Endometrial microvascular endothelial cells (primary cell): ENCODE data around the gene FHOD3. TPM values are rescaled to one million over a fixed set of nuclear protein-coding genes. Genes with fewer than 3 reads are reported as not detected.
"Not testable (repeated sequence)": the region's sequence is repeated elsewhere in the genome, so short reads cannot be mapped to it uniquely, and the experiment has no call there.

Experiments used
- in situ Hi-C: cut with HindIII; loops from 2 replicates; pipeline ENCODE4 v1.10.0; 2017; ENCODE audit warnings: low sequenced_read_pairs, low pct_unique_long_range_greater_than_20kb; ENCODE audit errors: inconsistent ontology term
- total RNA-seq: library from RNA; depleted of rRNA; stranded (reverse); fragments of >200 nt; gene quantifications from one replicate; pipeline ENCODE4 v1.2.3, GENCODE V29; 2015; ENCODE audit errors: inconsistent ontology term

FHOD3 gene
- total RNA-seq, 1 donor from 2014 or later, result 0.93 TPM

GRCh38 chr18:36752929-36753865, 455.7 kb downstream of the FHOD3 start:
- in situ Hi-C loops, result no loop called here

GRCh38 chr18:36756242-36756641, 458.7 kb downstream of the FHOD3 start:
- in situ Hi-C loops, result no loop called here

- in situ Hi-C loops, result no loop called here
Observed at GRCh38 chr18:36757081-36757480, 459.6 kb downstream of the FHOD3 start.

GRCh38 chr18:36757991-36758390, 460.5 kb downstream of the FHOD3 start:
- in situ Hi-C loops, result no loop called here

- in situ Hi-C loops, result no loop called here
Observed at GRCh38 chr18:36758623-36759022, 461.1 kb downstream of the FHOD3 start.

- in situ Hi-C loops, result no loop called here
Observed at GRCh38 chr18:36759167-36759776, 461.8 kb downstream of the FHOD3 start.

DNA sequence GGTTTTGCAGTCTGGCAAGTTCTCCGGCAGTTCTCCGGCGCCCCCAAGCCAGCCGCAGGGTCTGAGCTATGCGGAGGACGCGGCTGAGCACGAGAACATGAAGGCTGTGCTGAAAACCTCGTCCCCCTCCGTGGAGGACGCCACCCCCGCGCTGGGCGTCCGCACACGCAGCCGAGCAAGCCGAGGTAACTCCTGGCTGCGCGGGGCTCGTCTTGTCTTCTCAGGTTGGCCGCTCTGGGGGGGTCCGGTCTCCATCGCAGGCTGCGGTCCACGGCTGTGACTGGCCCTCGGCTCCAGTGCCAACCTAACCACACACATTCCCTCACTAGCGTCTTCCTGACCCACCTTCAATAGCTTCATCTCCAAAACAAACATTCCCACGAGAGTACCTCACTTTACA, 463.1 kb downstream of the FHOD3 start:
- in situ Hi-C loops, result no loop called here

DNA sequence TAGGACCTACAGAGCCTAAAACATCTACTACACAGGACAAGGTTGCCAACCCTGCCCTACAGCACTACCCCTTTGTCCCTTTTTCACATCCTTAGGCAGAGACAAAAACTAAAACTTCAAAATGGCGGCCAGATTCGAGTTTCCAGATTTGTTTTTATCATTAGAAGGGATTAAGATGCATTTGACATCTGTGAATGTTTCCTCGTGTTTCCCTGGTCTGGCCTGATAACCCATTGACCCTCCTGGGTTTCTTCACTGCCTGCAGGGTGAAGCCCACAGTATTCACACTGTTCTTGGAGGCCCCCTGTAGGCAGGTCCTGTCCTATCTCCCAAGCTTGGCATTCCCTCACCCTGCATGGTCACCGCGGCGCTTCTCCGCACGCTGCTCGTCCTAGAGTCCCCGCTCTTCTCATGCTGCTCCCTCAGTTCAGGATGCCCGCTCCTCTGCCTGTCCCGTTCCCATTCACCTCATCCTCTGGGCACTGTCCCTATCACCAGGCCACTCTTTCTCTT, 463.7 kb downstream of the FHOD3 start:
- in situ Hi-C loops, result no loop called here

DNA sequence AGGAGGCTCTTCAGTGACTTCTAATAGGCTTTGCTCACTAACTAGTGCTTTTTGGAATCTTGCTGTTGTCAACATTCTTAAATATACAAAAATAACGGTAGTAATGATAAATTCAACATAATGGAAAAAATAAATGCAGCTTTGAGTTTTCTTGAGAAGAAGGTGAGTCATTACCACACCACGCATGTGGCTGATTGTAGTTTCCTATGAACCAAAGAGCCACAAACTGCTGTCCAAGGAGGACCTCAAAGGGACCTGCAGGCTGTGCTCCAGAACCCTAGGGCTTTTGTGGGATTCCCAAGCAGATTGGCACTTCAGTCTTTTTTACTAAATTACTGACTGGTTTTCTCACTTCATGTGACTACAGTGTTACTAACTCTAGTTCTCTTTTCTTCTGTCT, 464.6 kb downstream of the FHOD3 start:
- in situ Hi-C loops, result no loop called here

GRCh38 chr18:36762965-36763364, 465.5 kb downstream of the FHOD3 start:
- in situ Hi-C loops, result not testable (repeated sequence)

- in situ Hi-C loops, result no loop called here
Observed at GRCh38 chr18:36766836-36767235, 469.3 kb downstream of the FHOD3 start.

GRCh38 chr18:36769172-36769571, 471.7 kb downstream of the FHOD3 start:
- in situ Hi-C loops, result no loop called here

GRCh38 chr18:36769611-36770314, 472.2 kb downstream of the FHOD3 start:
- in situ Hi-C loops, result no loop called here

GRCh38 chr18:36770315-36770946, 472.9 kb downstream of the FHOD3 start:
- in situ Hi-C loops, result no loop called here

- in situ Hi-C loops, result no loop called here
Observed at GRCh38 chr18:36771245-36771644, 473.7 kb downstream of the FHOD3 start.

DNA sequence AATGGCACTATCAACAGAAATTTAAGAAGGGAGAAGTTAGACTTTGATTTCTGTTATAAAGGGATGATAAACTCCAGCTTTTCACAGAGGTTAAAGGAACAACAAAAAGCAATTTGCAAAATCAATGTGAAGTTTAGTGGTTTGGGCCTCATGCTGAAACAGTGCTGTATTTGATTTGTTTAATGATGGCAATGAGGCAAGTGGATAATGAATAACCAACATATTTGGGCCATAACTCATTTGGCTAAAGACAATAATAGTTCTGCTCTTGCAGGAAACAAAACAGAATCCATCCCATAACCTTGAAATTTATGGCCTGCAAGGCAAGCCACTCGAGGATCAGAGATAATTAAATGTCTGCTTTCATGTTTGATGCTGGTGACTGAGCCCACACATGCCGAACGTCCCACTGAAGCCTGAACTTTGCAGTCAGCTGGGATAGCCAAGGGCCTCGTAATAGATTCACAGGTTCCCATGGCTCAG, 474.8 kb downstream of the FHOD3 start:
- in situ Hi-C loops, result no loop called here

DNA sequence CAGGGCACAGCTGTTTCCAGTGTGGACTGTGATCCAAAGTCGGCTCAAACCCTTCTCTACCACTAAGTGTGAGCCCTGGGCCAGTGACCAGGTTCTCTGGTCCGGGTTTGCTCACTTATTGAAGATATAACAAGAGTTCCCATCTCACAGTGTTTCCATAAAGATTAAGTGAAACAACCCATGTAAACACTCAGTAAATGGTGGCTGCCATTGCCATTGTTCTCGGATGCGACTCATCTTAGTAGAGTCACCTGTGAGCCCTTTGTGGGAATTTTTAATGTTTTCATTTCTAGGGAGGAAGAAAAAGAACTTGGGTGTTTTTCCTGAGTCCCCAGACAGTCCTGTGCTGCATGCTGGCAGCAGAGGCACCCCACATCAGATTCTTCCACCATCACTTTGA, 477.9 kb downstream of the FHOD3 start:
- in situ Hi-C loops, result no loop called here

GRCh38 chr18:36776650-36777049, 479.1 kb downstream of the FHOD3 start:
- in situ Hi-C loops, result no loop called here

- in situ Hi-C loops, result no loop called here
Observed at GRCh38 chr18:36777566-36777965, 480.1 kb downstream of the FHOD3 start.
